ENCODE measurements around the gene DLG2. TPM values are rescaled to one million over a fixed set of nuclear protein-coding genes. Genes with fewer than 3 reads are reported as not detected.

Gene DLG2
- total RNA-seq, 4 donors from 2014 or later: 6.5 to 14.6 (median 7.2) TPM

GRCh38 chr11:83852775-83853442 lies 1774.2 kb downstream of the DLG2 start:
- Histone ChIP-seq H3K4me3 (no peak overlapping the region), H3K27ac (no peak overlapping the region), H3K36me3 (no peaks in the 10 kb centered on the region), H3K4me1 (no peaks in the 10 kb centered on the region), H3K9me3 (peaks cover 0 to 13% (median 4%) of the 10 kb centered on the region in 4 donors), H3K27me3 (no peaks in the 10 kb centered on the region)
- 57 to 77% methylated on average over 1 of the region's 1 CpG for WGBS, 2 donors
- no peak for DNase-seq (ENCODE audit: low spot score in 2 of 2)
- TF ChIP-seq CTCF (IDR thresholded peaks at IDR 0.05) (no peak), EP300 (IDR thresholded peaks at IDR 0.05) (no peak), POLR2A (IDR thresholded peaks at IDR 0.05) (no peak)

GRCh38 chr11:83852012-83852411 lies 1775.1 kb downstream of the DLG2 start:
- TF ChIP-seq EP300 (IDR thresholded peaks at IDR 0.05) (no peak), POLR2A (IDR thresholded peaks at IDR 0.05) (no peak), CTCF (IDR thresholded peaks at IDR 0.05) (no peak)
- Histone ChIP-seq H3K27me3 (no peaks in the 10 kb centered on the region), H3K36me3 (no peaks in the 10 kb centered on the region), H3K27ac (no peak overlapping the region), H3K9me3 (peaks cover 0 to 6% (median 2%) of the 10 kb centered on the region in 4 donors), H3K4me1 (no peaks in the 10 kb centered on the region), H3K4me3 (no peak overlapping the region)
- WGBS, 2 donors: 93 to 94% methylated on average over 3 of the region's 3 CpGs
- no peak for DNase-seq (ENCODE audit: low spot score in 2 of 2)

GRCh38 chr11:83847467-83848034 lies 1779.6 kb downstream of the DLG2 start:
- no peaks in the 10 kb centered on the region for H3K36me3 ChIP-seq
- WGBS, 2 donors: 75 to 88% methylated on average over 6 of the region's 6 CpGs
- H3K9me3 ChIP-seq: no peaks in the 10 kb centered on the region
- no peak for DNase-seq (ENCODE audit: low spot score in 2 of 2)
- no peaks in the 10 kb centered on the region for H3K4me1 ChIP-seq
- no peak for TF ChIP-seq EP300 (IDR thresholded peaks at IDR 0.05)
- TF ChIP-seq POLR2A (IDR thresholded peaks at IDR 0.05): no peak
- no peak for TF ChIP-seq CTCF (IDR thresholded peaks at IDR 0.05)
- no peak overlapping the region for H3K27ac ChIP-seq
- H3K4me3 ChIP-seq: no peak overlapping the region
- no peaks in the 10 kb centered on the region for H3K27me3 ChIP-seq

- Histone ChIP-seq H3K9me3 (no peaks in the 10 kb centered on the region), H3K27me3 (no peaks in the 10 kb centered on the region), H3K4me3 (no peak overlapping the region), H3K4me1 (no peaks in the 10 kb centered on the region), H3K36me3 (no peaks in the 10 kb centered on the region), H3K27ac (no peak overlapping the region)
- TF ChIP-seq CTCF (IDR thresholded peaks at IDR 0.05): no peak
- no peak for TF ChIP-seq EP300 (IDR thresholded peaks at IDR 0.05)
- no peak for TF ChIP-seq POLR2A (IDR thresholded peaks at IDR 0.05)
- DNase-seq (ENCODE audit: low spot score in 2 of 2): no peak
- 73 to 74% methylated on average over 1 of the region's 1 CpG for WGBS, 2 donors
Observed at GRCh38 chr11:83845797-83846196, 1781.3 kb downstream of the DLG2 start.

GRCh38 chr11:83840326-83840725 lies 1786.8 kb downstream of the DLG2 start:
- Histone ChIP-seq H3K4me1 (no peaks in the 10 kb centered on the region), H3K27ac (no peak overlapping the region), H3K27me3 (no peaks in the 10 kb centered on the region), H3K4me3 (no peak overlapping the region), H3K36me3 (no peaks in the 10 kb centered on the region), H3K9me3 (no peaks in the 10 kb centered on the region)
- TF ChIP-seq CTCF (IDR thresholded peaks at IDR 0.05) (no peak), EP300 (IDR thresholded peaks at IDR 0.05) (no peak), POLR2A (IDR thresholded peaks at IDR 0.05) (no peak)
- DNase-seq (ENCODE audit: low spot score in 2 of 2): no peak
- WGBS, 2 donors: 73 to 94% methylated on average over 2 of the region's 2 CpGs

All from tibial nerve (tissue), 4 donors.